ENCODE results near the gene ZNF619.

DNA sequence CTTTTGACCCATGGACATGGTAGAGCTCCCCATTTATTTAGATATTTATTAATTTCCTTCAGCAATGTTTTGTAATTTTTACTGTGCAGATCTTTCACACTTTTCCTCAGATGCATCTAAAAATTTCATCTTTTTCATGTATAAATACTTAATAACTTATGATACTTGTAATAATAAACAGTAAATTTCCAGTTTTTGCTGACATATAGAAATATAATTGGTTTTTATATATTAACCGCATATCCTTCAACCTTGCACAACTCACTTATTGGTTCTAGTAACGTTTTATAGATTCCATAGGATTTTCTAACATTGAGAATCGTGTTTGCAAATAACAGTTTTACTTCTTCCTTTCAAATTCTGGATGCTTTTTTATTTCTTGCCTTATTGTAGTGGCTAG is 44.3 kb downstream of the ZNF619 start:
- TF ChIP-seq SETDB1 (IDR thresholded peaks at IDR 0.05; ENCODE audit: low read length) (no peak), POLR2A (conservative IDR thresholded peaks at IDR 0.05) (no peak), GABPB1 (CRISPR knock-in tag; IDR thresholded peaks at IDR 0.05) (no peak), HDGF (IDR thresholded peaks at IDR 0.05) (no peak), EZH2 (IDR thresholded peaks at IDR 0.05; ENCODE audit: borderline replicate concordance, low read depth, low read length) (no peak)
- TF ChIP-seq, protein P1, sequence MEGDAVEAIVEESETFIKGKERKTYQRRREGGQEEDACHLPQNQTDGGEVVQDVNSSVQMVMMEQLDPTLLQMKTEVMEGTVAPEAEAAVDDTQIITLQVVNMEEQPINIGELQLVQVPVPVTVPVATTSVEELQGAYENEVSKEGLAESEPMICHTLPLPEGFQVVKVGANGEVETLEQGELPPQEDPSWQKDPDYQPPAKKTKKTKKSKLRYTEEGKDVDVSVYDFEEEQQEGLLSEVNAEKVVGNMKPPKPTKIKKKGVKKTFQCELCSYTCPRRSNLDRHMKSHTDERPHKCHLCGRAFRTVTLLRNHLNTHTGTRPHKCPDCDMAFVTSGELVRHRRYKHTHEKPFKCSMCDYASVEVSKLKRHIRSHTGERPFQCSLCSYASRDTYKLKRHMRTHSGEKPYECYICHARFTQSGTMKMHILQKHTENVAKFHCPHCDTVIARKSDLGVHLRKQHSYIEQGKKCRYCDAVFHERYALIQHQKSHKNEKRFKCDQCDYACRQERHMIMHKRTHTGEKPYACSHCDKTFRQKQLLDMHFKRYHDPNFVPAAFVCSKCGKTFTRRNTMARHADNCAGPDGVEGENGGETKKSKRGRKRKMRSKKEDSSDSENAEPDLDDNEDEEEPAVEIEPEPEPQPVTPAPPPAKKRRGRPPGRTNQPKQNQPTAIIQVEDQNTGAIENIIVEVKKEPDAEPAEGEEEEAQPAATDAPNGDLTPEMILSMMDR (IDR thresholded peaks at IDR 0.05 in 2 of 3, conservative IDR thresholded peaks at IDR 0.05 in 1 of 3; ENCODE audit: insufficient read depth in 2 of 3, low read depth in 1 of 3, low read length in 3 of 3) = no peak
- TF ChIP-seq, protein P2, sequence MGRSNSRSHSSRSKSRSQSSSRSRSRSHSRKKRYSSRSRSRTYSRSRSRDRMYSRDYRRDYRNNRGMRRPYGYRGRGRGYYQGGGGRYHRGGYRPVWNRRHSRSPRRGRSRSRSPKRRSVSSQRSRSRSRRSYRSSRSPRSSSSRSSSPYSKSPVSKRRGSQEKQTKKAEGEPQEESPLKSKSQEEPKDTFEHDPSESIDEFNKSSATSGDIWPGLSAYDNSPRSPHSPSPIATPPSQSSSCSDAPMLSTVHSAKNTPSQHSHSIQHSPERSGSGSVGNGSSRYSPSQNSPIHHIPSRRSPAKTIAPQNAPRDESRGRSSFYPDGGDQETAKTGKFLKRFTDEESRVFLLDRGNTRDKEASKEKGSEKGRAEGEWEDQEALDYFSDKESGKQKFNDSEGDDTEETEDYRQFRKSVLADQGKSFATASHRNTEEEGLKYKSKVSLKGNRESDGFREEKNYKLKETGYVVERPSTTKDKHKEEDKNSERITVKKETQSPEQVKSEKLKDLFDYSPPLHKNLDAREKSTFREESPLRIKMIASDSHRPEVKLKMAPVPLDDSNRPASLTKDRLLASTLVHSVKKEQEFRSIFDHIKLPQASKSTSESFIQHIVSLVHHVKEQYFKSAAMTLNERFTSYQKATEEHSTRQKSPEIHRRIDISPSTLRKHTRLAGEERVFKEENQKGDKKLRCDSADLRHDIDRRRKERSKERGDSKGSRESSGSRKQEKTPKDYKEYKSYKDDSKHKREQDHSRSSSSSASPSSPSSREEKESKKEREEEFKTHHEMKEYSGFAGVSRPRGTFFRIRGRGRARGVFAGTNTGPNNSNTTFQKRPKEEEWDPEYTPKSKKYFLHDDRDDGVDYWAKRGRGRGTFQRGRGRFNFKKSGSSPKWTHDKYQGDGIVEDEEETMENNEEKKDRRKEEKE (IDR thresholded peaks at IDR 0.05; ENCODE audit: borderline replicate concordance in 1 of 2, control insufficient read depth in 1 of 2, low read depth in 2 of 2, low read length in 1 of 2) = no peak
- TF ChIP-seq, protein P3, sequence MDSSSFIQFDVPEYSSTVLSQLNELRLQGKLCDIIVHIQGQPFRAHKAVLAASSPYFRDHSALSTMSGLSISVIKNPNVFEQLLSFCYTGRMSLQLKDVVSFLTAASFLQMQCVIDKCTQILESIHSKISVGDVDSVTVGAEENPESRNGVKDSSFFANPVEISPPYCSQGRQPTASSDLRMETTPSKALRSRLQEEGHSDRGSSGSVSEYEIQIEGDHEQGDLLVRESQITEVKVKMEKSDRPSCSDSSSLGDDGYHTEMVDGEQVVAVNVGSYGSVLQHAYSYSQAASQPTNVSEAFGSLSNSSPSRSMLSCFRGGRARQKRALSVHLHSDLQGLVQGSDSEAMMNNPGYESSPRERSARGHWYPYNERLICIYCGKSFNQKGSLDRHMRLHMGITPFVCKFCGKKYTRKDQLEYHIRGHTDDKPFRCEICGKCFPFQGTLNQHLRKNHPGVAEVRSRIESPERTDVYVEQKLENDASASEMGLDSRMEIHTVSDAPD (CRISPR knock-in tag; IDR thresholded peaks at IDR 0.05) = no peak
- TF ChIP-seq, protein P4, sequence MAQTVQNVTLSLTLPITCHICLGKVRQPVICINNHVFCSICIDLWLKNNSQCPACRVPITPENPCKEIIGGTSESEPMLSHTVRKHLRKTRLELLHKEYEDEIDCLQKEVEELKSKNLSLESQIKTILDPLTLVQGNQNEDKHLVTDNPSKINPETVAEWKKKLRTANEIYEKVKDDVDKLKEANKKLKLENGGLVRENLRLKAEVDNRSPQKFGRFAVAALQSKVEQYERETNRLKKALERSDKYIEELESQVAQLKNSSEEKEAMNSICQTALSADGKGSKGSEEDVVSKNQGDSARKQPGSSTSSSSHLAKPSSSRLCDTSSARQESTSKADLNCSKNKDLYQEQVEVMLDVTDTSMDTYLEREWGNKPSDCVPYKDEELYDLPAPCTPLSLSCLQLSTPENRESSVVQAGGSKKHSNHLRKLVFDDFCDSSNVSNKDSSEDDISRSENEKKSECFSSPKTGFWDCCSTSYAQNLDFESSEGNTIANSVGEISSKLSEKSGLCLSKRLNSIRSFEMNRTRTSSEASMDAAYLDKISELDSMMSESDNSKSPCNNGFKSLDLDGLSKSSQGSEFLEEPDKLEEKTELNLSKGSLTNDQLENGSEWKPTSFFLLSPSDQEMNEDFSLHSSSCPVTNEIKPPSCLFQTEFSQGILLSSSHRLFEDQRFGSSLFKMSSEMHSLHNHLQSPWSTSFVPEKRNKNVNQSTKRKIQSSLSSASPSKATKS (CRISPR knock-in tag; IDR thresholded peaks at IDR 0.05) = no peak

All from K562 (cell line).